ENCODE results near the gene HIP1.

Gene HIP1

DNA sequence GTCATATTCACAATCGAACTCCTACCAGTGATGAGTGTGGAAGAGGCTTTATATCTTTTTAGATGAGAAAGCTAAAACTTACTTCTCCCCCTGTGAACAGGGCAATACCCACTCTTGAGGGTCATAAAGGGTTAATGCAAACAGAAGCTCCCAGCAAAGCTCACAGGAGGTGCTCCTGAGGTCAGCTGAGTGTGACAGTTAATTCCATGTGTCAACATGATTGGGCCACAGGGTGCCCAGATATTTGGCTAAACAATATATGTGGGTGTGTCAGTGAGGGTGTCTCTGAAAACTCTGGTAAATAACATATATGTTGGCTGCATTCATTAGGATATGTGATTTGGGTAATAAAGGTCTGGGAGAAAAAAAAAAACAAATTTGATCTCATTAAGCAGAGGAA lies 86.0 kb downstream of the HIP1 start:
- TF ChIP-seq, protein P1, sequence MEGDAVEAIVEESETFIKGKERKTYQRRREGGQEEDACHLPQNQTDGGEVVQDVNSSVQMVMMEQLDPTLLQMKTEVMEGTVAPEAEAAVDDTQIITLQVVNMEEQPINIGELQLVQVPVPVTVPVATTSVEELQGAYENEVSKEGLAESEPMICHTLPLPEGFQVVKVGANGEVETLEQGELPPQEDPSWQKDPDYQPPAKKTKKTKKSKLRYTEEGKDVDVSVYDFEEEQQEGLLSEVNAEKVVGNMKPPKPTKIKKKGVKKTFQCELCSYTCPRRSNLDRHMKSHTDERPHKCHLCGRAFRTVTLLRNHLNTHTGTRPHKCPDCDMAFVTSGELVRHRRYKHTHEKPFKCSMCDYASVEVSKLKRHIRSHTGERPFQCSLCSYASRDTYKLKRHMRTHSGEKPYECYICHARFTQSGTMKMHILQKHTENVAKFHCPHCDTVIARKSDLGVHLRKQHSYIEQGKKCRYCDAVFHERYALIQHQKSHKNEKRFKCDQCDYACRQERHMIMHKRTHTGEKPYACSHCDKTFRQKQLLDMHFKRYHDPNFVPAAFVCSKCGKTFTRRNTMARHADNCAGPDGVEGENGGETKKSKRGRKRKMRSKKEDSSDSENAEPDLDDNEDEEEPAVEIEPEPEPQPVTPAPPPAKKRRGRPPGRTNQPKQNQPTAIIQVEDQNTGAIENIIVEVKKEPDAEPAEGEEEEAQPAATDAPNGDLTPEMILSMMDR (conservative IDR thresholded peaks at IDR 0.05; ENCODE audit: low read depth, low read length), result no peak
- no peak overlapping the region for H3K4me3 ChIP-seq (ENCODE audit: low read depth, low read length)
- no peak for DNase-seq (ENCODE audit: low read depth)

- no peak for DNase-seq (ENCODE audit: low read depth)
- TF ChIP-seq, protein P1 (conservative IDR thresholded peaks at IDR 0.05; ENCODE audit: low read depth, low read length), result no peak
- H3K4me3 ChIP-seq (ENCODE audit: low read depth, low read length), result no peak overlapping the region
Observed at GRCh38 chr7:75650681-75651080, 88.1 kb downstream of the HIP1 start.

DNA sequence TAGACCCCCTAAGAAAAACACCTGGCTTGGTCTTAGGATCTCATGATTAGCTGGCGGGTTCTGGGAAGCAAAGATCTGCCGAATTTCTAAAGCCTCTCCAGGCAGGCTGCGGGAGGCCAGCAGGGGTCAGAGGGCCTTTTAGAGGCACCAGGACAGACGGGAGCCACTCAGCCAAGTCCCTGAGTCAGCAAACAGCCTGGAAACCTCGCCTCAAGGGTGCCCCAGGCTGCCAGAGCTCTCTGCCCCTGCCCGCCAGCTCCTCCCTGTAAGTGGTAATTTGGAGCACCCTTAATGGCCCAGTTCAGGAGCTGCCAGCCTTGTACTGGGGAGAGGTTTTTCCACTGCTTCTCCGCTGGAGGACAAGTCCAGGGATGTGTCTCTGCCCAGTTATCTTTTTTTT lies 88.7 kb downstream of the HIP1 start:
- TF ChIP-seq, protein P1 (conservative IDR thresholded peaks at IDR 0.05; ENCODE audit: low read depth, low read length), result no peak
- DNase-seq (ENCODE audit: low read depth), result no peak
- no peak overlapping the region for H3K4me3 ChIP-seq (ENCODE audit: low read depth, low read length)

DNA sequence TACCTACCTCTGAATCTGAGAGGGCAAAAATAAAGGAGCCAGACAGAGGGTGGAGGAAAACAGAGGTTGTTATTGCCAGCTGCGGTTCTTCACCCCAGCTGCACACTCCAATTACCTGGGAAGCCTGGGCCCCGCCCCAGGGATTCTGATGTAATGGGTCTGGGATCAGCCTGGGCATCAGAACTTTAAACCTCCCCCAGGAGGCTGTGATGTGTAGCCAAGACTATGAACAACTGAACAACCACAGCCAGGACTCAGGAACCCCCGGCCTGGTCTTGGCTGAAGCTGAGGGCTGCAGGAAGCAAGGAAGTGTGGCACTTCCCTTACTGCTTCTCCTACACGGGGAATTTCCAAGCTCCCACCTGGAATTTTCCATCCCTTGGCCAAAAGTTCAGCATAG lies 89.3 kb downstream of the HIP1 start:
- DNase-seq (ENCODE audit: low read depth), result no peak
- no peak overlapping the region for H3K4me3 ChIP-seq (ENCODE audit: low read depth, low read length)
- TF ChIP-seq, protein P1 (conservative IDR thresholded peaks at IDR 0.05; ENCODE audit: low read depth, low read length), result no peak

GRCh38 chr7:75647709-75648438 lies 90.9 kb downstream of the HIP1 start:
- no peak for DNase-seq (ENCODE audit: low read depth)
- H3K4me3 ChIP-seq (ENCODE audit: low read depth, low read length), result no peak overlapping the region
- TF ChIP-seq, protein P1 (conservative IDR thresholded peaks at IDR 0.05; ENCODE audit: low read depth, low read length), result no peak

- no peak for DNase-seq (ENCODE audit: low read depth)
- TF ChIP-seq, protein P1 (conservative IDR thresholded peaks at IDR 0.05; ENCODE audit: low read depth, low read length), result no peak
- no peak overlapping the region for H3K4me3 ChIP-seq (ENCODE audit: low read depth, low read length)
Observed at GRCh38 chr7:75646571-75647102, 92.1 kb downstream of the HIP1 start.

DNA sequence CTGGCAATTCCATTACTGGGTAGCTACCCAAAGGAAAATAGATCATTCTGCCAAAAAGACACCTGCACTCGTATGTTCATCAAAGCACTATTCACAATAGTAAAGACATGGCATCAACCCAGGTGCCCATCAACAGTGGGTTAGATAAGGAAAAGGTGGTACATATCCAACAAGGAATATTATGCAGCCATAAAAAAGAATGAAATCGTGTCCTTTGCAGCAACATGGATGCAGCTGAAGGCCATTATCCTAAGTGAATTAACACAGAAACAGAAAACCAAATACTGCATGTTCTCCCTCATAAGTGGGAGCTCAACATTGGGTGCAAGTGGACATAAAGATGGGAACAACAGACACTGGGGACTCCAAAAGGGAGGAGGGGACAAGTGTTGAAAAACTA lies 93.2 kb downstream of the HIP1 start:
- no peak for DNase-seq (ENCODE audit: low read depth)
- no peak overlapping the region for H3K4me3 ChIP-seq (ENCODE audit: low read depth, low read length)
- TF ChIP-seq, protein P1 (conservative IDR thresholded peaks at IDR 0.05; ENCODE audit: low read depth, low read length), result no peak
